ENCODE results near the gene UTP15. TPM values are rescaled to one million over a fixed set of nuclear protein-coding genes. Genes with fewer than 3 reads are reported as not detected.

The UTP15 gene
- total RNA-seq: 10 to 100 TPM; 12.8 to 31.7 (median 24.1) TPM

- TF ChIP-seq CTCF (IDR thresholded peaks at IDR 0.05) (peak in 3 of 6 experiments; percentile 11 to 16 (median 14)), POLR2A (IDR thresholded peaks at IDR 0.05) (peak in 3 of 4 donors; percentile 34 to 71 (median 35))
- peak within 1 kb of the TSS; percentile 92 to 99 (median 96) for H3K27ac ChIP-seq
- no peaks in the 10 kb centered on the region for H3K27me3 ChIP-seq
- H3K4me1 ChIP-seq: peaks cover 12 to 46% (median 26%) of the 10 kb centered on the region in 3 donors
- intact Hi-C loops (cut with DNase I): no loop called here
- H3K9me3 ChIP-seq: no peaks in the 10 kb centered on the region
- peak; percentile 97 for DNase-seq
- H3K4me3 ChIP-seq: peak within 1 kb of the TSS; percentile 68 to 96 (median 84)
- WGBS, 2 donors: 1% methylated on average over 32 to 37 of the region's 62 CpGs
- peaks cover 0 to 46% (median 6%) of the 10 kb centered on the region in 3 donors for H3K36me3 ChIP-seq
Observed at GRCh38 chr5:73565139-73565968, at the start of gene UTP15, which contains the start of gene ANKRA2. UTP15 (plus strand) TSS chr5:73565743; CDS start chr5:73567345, 1,602 bp downstream. ANKRA2 (minus strand) TSS chr5:73565639; CDS start chr5:73562881, 2,758 bp downstream.

- Histone ChIP-seq H3K4me3 (no peak overlapping the region), H3K36me3 (no peaks in the 10 kb centered on the region), H3K4me1 (peaks cover 6 to 44% (median 7%) of the 10 kb centered on the region in 3 donors), H3K27me3 (no peaks in the 10 kb centered on the region), H3K27ac (no peak overlapping the region), H3K9me3 (no peaks in the 10 kb centered on the region)
- 17 to 19% methylated on average over 15 of the region's 16 CpGs for WGBS, 2 donors
- TF ChIP-seq CTCF (IDR thresholded peaks at IDR 0.05) (peak; percentile 15 to 86 (median 72)), POLR2A (IDR thresholded peaks at IDR 0.05) (no peak)
- peak; percentile 14 for DNase-seq
- intact Hi-C loops (cut with DNase I): no loop called here
Observed at GRCh38 chr5:73519531-73520283, 45.8 kb upstream of the UTP15 start.

- Histone ChIP-seq H3K4me1 (peaks cover 3 to 26% (median 3%) of the 10 kb centered on the region in 3 donors), H3K36me3 (no peaks in the 10 kb centered on the region), H3K27ac (peak overlapping the region in 2 of 4 donors; percentile 46 to 64), H3K9me3 (no peaks in the 10 kb centered on the region), H3K4me3 (no peak overlapping the region), H3K27me3 (no peaks in the 10 kb centered on the region)
- intact Hi-C loops (cut with DNase I): no loop called here
- WGBS, 2 donors: 36 to 70% methylated on average over 7 of the region's 7 CpGs
- DNase-seq: no peak
- TF ChIP-seq CTCF (IDR thresholded peaks at IDR 0.05) (peak in 1 of 6 experiments; percentile 6), POLR2A (IDR thresholded peaks at IDR 0.05) (no peak)
Observed at GRCh38 chr5:73522989-73523388, 42.6 kb upstream of the UTP15 start.

- peaks cover 3 to 26% (median 3%) of the 10 kb centered on the region in 3 donors for H3K4me1 ChIP-seq
- no peak overlapping the region for H3K27ac ChIP-seq
- H3K36me3 ChIP-seq: no peaks in the 10 kb centered on the region
- H3K4me3 ChIP-seq: no peak overlapping the region
- no peak for DNase-seq
- no peaks in the 10 kb centered on the region for H3K9me3 ChIP-seq
- H3K27me3 ChIP-seq: no peaks in the 10 kb centered on the region
- intact Hi-C loops (cut with DNase I): no loop called here
- WGBS, 2 donors: 92% methylated on average over 1 of the region's 1 CpG
- TF ChIP-seq CTCF (IDR thresholded peaks at IDR 0.05) (no peak), POLR2A (IDR thresholded peaks at IDR 0.05) (no peak)
Observed at GRCh38 chr5:73523861-73524260, 41.7 kb upstream of the UTP15 start.

All from esophagus squamous epithelium (tissue), 5 donors.